HEK293T (cell line): ENCODE results near the gene ADPGK.

ENCODE experiments used
- ARNT ChIP-seq: fragments of 450-650 bp; IDR thresholded peaks from 2 replicates; pipeline ENCODE4 v1.6.1; 2017; ENCODE audit warnings: mild to moderate bottlenecking
- PKNOX1 ChIP-seq: fragments of 450-650 bp; IDR thresholded peaks from 2 replicates; pipeline ENCODE4 v1.6.1; 2016

GRCh38 chr15:72790302-72790910, 6.8 kb upstream of the ADPGK start:
- TF ChIP-seq ARNT = no peak
- no peak for TF ChIP-seq PKNOX1
